Liver (tissue), 2 donors: ENCODE results near the gene RCOR1.
"Not testable (repeated sequence)": the region's sequence is repeated elsewhere in the genome, so short reads cannot be mapped to it uniquely, and the experiment has no call there.

ENCODE experiments used
- REST ChIP-seq: IDR thresholded peaks from 2 replicates; pipeline ENCODE4 v1.6.1; 2016; ENCODE audit warnings: antibody characterized with exemption, mild to moderate bottlenecking
- SP1 ChIP-seq: IDR thresholded peaks from 2 replicates; pipeline ENCODE4 v1.6.1; 2018; ENCODE audit warnings: antibody characterized with exemption, mild to moderate bottlenecking
- donor health status: healthy.

DNA sequence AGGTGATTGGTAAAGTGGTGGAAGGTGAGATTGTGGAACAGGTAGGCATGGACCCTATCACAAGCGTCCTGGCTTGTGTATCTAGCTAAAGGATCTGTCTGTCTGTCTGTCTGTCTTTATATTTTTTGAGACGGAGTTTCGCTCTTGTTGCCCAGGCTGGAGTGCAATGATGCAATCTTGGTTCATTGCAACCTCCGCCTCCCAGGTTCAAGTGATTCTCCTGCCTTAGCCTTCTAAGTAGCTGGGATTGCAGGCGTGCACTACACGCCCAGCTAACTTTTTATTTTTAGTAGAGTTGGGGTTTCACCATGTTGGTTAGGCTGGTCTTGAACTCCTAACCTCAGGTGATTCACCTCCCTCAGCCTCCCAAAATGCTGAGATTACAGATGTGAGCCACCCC lies 26.6 kb downstream of the RCOR1 start:
- not testable (repeated sequence) for TF ChIP-seq REST, SP1
